GM18505 (cell line): Measurements from ENCODE around the gene C1orf146.
"Not testable (repeated sequence)": the region's sequence is repeated elsewhere in the genome, so short reads cannot be mapped to it uniquely, and the experiment has no call there.

Source experiments
- ATAC-seq: cut with Tn5 transposase; IDR thresholded peaks from one replicate; pipeline ENCODE4 v1.9.1; 2021; ENCODE audit not compliant: unreplicated experiment
- POLR2A ChIP-seq: IDR thresholded peaks from 4 replicates; pipeline ENCODE4 v1.6.1; 2011; ENCODE audit warnings: borderline replicate concordance; ENCODE audit not compliant: insufficient read depth, insufficient read length; ENCODE audit errors: extremely low read depth

The C1orf146 gene

DNA sequence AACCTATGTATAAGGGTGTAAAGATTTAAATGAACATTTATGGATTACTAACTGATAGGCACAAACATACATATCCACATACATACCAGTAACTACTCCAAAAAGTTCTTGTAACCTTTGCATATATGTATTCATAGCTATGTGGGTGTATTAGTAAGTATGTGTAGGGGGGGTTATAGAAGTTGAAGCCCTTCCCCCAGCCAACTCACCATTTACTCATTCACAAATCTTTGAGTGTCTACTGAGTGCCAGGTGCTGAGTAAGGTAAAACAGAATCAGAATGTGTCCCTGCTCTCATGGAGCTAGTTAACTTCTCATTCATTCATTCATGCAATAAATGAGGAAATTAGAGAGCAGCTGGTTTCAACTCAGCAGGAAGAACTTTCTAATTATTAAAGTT is 1.3 kb downstream of the C1orf146 start:
- TF ChIP-seq POLR2A: no peak
- no peak for ATAC-seq

DNA sequence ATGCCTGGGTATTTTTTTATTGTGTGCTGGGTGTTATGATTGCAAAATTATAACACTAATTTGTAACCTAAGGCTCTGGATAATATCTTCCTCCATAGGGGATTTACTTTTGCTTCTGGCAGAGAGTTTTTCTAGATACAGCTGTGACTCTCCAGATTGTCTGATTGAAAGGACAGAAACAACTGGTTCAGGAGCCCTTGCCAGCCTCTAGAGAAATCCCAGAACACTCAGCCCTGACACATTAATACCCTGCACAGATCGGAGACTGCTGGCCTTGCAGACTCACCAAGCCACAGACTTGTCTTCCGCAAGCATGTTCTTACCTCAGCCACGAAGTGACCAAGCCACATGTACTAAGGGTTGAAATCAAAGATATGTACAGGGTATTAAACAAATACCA is 10.7 kb downstream of the C1orf146 start:
- TF ChIP-seq POLR2A: no peak
- no peak for ATAC-seq

DNA sequence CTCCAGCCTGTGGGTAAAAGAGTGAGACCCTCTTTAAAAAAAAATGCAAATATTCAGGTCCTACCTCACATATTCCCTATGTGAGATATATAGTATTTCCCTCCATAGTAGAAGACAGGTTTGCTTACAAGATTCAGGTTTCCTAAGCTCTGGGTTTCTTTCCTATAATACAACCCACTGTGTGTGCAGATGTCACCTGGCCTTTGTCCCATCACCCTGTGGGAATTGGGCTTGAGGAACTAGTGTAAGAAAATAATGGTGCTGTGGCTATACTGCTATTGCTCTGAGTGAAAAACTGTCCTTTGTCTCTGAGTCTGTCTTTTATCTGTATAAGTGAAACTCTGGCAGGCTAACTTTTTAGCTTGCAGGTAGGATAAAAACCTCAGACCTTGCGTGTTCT is 13.0 kb downstream of the C1orf146 start:
- no peak for TF ChIP-seq POLR2A
- no peak for ATAC-seq

DNA sequence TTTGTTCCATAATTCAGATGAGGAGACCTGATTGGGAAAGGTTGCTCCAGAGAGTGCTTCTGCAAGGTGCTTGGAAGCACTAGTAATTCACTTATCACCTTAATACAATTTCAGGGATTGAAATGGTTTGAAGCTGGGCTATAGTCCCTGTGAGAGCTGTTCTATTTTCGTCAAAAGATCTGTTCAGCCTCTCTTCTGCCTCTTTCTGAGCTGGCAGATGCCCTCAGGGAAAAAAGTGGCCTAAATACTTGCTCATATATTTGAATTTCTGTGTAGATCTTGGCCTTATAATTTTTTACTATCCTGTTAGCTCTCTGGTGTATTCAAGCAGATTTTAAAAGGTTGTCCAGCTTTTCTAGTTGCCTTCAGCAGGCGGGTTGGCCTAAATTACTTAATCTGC is 22.3 kb downstream of the C1orf146 start:
- no peak for ATAC-seq
- TF ChIP-seq POLR2A: no peak

DNA sequence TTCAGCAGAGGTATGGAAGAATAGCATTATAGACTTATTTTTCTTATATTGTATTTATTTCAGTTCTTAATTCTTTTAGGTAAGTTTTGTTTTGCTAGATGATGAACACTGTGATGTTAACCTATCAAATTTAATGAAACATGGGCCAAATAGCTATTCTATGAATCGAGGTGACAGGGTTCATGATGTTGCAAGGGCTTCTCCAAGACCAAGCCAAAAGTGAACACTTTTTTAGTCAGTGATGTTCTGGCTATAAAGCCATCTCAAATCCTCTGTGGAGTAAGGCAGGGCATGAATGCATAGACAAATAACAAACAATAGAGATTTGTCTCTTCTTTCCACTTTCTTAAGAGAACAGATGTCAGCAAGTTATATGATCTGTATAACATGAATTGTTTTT is 26.7 kb downstream of the C1orf146 start:
- no peak for TF ChIP-seq POLR2A
- no peak for ATAC-seq

DNA sequence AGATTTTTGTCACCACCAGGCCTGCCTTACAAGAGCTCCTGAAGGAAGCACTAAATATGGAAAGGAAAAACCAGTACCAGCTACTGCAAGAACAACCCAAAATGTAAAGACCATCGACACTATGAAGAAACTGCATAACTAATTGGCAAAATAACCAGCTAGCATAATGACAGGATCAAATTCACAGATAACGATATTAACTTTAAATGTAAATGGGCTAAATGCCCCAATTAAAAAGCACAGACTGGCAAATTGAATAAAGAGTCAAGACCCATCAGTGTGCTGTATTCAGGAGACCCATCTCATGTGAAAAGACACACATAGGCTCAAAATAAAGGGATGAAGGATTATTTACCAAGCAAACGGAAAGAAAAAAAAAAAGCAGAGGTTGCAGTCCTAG is 37.0 kb downstream of the C1orf146 start:
- ATAC-seq: not testable (repeated sequence)

DNA sequence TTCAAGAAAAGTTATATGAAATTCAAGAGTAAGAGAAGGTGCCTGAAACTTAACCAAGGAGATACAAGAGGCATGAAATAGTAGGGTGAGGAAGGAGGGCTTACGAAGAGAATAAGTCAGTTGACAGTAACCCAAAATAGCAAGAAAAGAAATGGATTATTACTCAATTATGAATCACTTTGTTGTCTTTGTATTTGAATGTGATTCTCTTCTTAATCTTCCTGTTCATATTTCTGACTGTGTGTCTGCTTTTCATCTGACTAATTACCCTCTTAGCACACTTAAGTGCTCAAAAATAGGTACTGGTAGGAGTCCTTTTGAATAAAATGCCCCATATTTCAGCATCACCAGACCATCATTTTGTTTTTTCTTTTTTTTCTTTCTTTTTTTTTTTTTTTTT is 41.6 kb downstream of the C1orf146 start:
- no peak for TF ChIP-seq POLR2A
- ATAC-seq: no peak

DNA sequence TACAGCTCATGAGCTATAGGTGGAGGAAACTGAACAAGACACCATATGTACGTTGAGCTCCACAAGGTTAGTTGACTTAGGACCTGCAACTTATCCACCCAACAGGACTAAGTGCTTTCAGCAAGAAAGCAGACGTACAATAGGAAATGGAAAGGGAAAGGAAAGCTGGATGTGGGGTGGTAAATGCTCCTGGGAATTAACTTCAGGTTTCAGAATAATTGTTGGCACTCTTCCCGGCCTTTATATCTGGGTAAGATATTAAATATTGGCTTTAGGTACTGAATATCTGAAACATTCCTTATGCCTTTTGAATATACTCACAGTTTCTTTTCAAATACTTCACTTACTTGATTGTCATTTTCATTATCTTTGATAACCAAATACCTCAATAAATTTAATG is 44.8 kb downstream of the C1orf146 start:
- TF ChIP-seq POLR2A: no peak
- no peak for ATAC-seq

DNA sequence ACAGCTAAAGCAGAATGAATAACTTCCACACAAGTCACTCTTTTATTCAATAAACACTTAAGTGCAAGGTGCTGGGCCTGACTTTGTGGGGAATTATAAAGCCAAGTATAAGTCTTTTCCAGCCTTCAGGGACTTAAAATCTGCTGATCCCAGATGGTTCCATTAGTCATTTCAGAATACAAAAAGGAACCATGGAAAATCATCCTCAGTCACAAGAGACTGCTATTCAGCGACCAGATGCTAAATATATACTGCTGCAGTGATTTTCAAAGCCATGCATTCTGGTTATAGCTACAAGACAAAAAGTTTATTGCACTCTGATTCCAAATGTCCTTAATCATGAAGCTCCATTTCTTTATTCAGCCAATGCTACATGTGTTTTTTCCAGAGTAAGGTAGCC is 55.3 kb downstream of the C1orf146 start:
- no peak for ATAC-seq
- TF ChIP-seq POLR2A: no peak

DNA sequence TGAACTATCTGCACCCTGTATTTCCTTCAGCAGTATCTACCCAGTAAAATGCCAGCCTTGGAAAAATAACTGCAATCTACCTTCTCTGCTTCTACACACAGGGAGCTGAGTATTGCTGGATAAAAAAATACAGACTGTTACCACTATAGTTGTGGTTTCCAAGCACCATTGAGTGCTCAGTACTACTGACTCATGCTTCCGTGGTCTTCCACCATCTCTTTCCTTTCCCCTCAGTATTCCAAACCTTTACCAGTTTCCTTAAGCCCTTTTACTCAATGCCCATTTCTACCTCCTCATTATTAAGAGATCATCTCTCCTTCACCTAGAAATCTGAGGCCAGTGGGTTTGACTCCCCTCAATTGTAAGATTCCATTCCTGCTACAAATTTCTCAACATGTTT is 57.2 kb downstream of the C1orf146 start:
- no peak for TF ChIP-seq POLR2A

DNA sequence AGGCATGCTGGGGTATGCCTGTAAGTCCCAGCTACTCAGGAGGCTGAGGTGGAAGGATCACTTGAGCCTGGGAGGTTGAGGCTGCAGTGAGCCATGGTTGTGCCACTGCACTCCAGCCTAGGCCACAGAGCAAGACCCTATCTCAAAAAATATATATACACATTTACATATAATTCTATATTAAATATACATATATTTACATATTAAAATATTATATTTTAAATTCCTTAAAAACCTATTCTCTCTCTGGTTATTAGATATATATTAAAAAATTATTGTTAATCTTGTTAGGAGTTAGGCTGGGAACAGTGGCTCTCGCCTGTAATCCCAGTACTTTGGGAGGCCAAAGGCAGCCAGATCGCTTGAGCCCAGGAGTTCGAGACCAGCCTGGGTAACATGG is 58.4 kb downstream of the C1orf146 start:
- no peak for TF ChIP-seq POLR2A
- ATAC-seq: no peak

More for the DNA sequence above, 57.2 kb downstream of the C1orf146 start:
- no peak for ATAC-seq

DNA sequence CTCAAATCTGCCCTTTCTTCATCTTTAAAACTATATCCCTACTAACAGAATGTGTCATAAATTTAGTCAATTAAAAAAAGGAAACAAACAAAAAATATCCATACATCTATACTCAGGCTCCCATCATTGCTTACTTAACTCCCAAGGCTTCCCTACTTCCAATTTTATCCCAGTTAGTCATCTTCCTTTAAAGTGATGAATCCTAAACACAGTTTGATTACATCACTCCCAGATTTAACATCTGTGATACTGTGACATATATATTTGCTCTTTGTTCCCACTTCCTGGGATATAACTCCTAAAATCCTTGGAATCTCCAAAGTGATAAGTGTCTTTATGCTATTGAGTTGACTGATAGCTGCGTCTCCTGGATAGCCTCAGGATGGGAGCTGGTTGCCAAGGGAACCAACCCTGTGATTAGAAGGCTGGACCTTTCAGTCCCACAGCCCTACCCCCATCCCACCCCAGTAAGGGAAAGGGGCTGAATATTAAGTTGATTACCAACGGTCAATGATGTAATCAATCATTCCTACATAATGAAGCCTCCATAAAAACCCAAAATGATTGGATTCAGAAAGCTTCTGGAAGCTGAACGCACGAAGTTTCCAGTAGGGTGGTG is 59.5 kb downstream of the C1orf146 start:
- no peak for TF ChIP-seq POLR2A
- no peak for ATAC-seq

DNA sequence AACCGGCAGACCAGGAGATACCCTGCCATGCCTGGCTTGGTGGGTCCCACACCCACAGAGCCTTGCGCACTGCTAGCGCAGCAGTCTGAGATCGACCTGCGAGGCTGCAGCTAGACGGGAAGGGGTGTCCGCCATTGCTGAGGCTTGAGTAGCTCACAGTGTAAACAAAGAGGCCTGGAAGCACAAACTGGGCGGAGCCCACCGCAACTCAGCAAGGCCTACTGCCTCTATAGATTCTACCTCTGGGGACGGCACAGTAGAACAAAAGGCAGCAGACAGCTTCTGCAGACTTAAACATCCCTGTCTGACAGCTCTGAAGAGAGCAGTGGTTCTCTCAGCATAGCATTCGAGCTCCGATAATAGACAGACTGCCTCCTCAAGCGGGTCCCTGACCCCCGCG is 62.1 kb downstream of the C1orf146 start:
- ATAC-seq: not testable (repeated sequence)

DNA sequence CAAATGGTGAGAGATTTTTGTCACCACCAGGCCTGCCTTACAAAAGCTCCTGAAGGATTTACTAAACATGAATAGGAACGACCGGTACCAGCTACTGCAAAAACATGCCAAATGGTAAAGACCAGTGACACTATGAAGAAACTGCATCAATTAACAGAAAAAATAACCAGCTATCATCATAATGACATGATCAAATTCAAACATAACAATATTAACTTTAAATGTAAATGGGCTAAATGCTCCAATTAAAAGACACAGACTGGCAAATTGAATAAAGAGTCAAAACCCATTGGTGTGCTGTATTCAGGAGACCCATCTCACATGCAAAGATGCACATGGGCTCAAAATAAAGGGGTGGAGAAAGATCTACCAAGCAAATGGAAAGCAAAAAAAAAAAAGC is 63.7 kb downstream of the C1orf146 start:
- not testable (repeated sequence) for ATAC-seq

DNA sequence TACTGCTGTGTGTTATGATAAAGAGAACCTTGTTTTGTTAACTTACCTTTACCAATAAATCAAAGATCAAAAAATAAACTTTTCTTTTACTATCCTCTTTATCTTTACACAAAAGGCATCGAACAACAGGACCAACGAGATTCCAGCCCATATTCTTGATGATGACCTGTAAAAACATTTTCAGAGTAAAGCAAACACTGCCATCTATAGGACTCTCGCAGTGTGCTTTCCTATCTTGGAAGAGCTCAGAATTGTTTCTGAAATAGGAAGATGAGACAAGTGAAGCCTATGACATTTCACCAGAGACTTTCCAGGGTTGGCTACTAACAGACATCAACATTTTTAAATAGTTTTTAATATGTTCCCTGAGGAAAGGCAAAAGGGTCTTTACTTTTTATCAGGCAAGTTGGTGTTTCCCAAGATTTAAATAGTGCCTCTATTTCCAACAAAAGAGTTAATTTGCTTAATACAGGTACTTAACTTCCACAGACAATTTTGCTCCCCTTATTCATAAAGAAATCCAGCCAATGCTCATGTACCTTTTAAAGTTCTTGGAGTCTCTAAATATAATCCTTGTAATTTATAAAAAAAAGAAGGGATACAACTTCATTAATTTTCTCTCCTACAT is 73.8 kb downstream of the C1orf146 start:
- no peak for ATAC-seq
- TF ChIP-seq POLR2A: no peak
